Measurements from ENCODE around the gene LTBP1. TPM values are rescaled to one million over a fixed set of nuclear protein-coding genes. Genes with fewer than 3 reads are reported as not detected.
A peak's percentile ranks its signal among the peaks of the same experiment; 100 is the strongest.
"Not testable (repeated sequence)": the region's sequence is repeated elsewhere in the genome, so short reads cannot be mapped to it uniquely, and the experiment has no call there.

The LTBP1 gene
- total RNA-seq, 1 donor from 2014 or later = 111 TPM

GRCh38 chr2:33384599-33384961 lies 437.8 kb downstream of the LTBP1 start:
- peak; percentile 47 for DNase-seq

DNA sequence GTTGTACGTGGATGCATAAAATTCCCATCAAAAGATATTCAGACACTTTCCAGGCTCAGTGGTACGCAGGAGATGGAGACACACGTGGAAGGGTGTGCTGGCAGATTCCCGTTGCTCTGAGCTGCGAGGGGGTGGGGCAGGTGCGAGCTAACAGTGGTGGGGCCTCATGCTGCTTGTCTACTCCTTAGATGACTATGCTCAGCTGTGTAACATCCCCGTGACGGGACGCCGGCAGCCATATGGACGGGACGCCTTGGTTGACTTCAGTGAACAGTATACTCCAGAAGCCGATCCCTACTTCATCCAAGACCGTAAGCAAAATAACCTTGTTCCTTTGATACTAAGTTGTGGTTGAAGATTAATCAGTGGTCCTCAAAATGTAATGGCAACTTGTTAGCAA lies 442.2 kb downstream of the LTBP1 start:
- no peak for DNase-seq

DNA sequence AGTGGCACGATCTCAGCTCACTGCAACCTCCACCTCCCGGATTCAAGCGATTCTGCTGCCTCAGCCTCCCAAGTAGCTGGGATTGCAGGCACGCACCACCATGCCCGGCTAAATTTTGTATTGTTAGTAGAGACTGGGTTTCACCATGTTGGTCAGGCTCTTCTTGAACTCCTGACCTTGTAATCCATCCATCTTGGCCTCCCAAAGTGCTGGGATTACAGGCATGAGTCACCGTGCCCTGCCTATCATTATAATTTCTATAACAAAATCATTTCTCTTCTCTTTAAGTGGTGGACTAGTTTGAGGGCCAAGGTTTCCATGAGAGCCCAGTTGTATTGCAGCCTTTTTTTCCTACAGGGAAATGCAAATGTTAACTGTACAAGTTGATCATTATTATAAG lies 442.9 kb downstream of the LTBP1 start:
- DNase-seq = not testable (repeated sequence)

- DNase-seq = peak; percentile 74
Observed at GRCh38 chr2:33391529-33392255, 444.9 kb downstream of the LTBP1 start.

DNA sequence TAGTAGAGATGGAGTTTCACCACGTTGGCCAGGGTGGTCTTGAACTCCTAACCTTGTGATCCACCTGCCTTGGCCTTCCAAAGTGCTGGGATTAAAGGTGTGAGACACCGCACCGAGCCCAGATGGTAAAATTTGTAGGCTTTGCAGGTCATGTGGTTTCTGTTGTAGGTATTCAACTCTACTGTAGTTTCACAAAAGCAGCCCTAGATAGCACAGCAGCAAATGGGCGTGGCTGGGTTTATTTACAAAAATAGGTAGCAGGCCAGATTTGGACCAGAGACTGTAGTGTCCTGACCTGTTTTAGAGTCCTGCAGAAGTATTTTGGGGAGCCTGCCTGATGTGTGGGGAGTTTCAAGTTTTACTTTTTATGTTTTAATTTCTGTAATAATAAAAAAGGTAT lies 445.6 kb downstream of the LTBP1 start:
- DNase-seq = no peak

DNA sequence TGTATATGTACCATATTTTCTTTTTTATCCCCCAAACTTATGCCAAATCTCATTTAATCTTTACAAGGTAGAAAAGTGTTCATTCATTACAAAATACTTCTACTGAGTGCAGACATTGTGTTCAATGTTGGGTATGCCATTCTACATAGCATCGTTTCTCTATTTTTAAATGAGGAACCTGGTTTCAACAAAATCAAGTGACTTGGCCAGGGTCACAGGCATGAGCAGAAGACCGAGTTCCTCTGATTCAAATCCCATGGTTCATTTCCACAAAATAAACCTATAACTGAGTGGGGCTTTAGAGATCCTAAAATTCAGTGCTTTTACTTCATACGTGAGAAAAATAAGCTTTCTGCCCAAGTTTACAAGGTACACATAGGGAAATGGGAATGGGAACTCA lies 448.3 kb downstream of the LTBP1 start:
- no peak for DNase-seq

- DNase-seq = no peak
Observed at GRCh38 chr2:33395655-33396249, 449.0 kb downstream of the LTBP1 start.

DNA sequence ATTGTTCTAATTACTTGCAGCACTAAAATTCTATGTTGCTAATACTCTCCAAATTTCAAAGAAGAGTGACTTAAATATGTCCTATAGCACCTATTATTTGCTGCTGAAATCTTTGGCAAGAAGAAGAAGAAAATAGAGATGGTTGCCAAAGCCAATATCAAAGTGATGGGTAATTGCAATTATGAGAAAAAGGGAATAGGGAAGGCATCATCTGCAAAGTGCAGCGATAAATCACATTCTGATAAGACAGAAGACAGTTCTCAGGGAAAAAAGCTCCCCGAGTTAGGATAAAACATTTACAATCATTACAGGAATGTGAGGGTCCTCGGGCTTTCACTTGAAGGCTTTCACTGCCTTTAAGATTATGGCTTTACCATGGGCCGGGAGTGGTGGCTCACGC lies 457.6 kb downstream of the LTBP1 start:
- DNase-seq = no peak

DNA sequence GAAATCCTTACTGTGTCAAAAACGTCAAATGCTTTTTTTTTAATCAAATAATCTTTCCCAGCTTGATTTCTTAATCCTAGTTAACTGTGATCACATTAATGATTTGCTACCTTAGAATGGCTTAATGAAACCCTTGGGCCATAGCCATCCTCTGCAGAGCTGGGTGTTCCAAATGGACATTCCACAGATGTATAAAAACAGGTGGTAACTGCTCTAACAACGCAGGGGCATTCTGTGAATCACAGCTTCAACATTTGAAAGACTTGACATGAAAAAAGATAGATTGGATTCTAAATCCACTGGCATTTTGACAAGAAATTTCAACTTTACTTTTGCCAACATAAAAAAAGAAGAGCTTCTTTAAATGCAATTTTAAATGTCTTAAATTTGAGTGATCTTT lies 459.9 kb downstream of the LTBP1 start:
- no peak for DNase-seq

DNA sequence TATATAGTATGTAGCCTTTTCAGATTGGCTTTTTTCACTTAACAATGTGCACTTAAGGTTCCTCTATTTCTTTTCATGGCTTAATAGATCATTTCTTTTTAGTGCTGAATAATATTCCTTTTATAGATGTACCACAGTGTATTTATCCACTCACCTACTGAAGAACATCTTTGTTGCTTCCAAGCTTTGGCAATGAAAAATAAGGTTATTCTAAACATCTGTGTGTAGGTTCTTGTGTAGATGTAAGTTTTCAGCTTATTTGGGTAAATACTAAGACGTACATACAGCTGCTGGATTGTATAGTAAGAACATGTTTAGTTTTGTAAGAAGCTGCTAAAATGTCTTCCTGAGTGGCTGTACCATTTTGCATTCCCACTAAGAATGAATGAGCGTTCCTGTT lies 461.4 kb downstream of the LTBP1 start:
- DNase-seq = no peak

GRCh38 chr2:33409417-33409955 lies 462.7 kb downstream of the LTBP1 start:
- DNase-seq = no peak

DNA sequence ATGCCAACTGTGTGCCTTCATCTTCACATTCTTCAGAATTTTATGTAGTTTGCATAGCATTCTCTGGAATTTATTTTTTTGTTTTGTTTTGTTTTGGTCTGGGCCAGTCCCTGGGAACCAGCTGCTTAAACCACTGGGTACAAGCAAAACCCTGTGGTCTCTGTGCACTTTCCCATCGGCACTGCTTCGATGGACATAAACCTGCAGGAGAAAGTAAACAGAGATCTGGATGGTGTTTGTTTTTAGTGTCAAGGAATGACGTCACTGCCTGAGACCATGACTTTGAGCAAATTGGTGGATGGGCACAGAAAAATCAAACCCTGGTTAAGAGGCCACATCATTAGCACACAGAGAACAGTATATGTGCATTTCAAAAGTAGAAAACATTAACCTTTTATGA lies 465.0 kb downstream of the LTBP1 start:
- DNase-seq = no peak

DNA sequence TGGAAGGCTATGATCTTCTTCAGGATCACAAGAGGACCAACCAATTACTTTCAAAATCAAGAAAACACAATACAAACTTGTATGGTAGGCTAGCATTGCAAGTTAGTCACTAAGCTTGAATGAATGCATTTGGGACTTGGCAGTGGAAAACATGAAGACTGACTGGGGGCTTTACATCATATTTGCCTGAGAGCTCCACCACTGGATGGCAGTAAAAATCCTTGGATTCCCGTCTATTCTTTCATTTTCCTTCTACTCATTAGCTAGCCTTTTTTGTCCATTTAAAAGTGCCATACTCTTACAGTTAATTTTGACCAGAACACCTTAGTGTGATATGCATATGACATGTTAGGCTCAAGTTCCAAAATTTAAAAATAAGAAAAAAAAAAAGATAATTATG lies 466.2 kb downstream of the LTBP1 start:
- no peak for DNase-seq

GRCh38 chr2:33419581-33420200 lies 472.9 kb downstream of the LTBP1 start:
- no peak for DNase-seq

DNA sequence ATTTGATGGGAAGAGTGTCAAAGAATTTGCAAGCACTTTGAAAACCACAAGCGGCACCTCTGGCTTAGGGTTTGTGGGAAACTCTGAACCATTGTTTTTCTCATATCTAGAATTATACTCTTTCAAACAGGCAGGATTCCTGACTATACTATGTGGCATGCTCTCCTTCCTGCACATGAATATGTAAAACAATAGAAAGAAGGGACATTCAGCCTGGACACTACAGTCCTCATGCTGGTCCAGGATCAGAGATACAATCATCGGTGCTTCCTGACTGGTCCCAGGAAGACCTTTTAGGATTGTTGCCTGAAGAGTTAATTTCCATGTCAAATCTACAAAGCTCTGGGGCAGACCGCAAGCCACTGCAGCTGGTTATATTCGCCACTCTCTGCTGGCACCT lies 474.0 kb downstream of the LTBP1 start:
- DNase-seq = no peak

- no peak for DNase-seq
Observed at GRCh38 chr2:33421820-33422219, 475.1 kb downstream of the LTBP1 start.

DNA sequence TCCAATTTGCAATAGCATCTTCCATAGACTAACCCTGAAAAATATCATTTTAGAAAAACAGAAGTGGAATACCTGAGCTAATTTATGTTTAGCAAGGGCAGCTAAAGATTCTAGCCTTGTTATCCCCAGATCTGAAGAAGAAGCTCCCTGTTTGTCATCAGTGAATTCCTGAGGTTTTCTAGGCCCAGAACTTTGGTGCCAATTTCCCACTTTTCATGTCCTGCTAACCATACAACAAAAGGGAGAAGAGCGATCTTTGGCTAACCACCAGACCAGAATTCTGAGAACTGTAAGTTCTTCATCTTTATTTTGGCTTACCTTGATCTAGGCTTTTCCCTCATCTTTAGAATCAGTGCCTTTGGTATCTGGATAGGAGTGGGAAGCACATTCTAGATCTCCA lies 478.4 kb downstream of the LTBP1 start:
- DNase-seq = no peak

DNA sequence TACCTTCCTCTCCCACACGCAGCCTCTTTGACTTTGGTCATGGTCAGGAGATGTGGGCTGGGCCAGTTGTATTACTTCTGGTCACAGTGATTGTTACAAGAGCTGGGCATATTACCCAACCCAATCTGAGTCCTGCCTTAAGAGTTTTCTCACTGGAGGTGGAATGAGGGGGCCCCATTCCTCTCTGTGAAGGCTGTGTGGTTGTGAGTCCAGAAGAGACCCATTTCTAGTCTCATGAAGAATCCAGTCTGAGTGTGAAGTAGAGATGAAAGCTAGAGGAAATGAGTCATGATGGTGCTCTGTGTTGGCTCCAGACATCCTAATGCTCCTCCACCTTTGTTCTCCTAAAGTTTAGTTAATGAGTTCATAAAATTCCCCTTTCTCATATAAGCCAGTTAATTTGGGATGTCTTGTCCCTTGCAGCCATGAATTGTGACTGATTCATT lies 478.9 kb downstream of the LTBP1 start:
- no peak for DNase-seq

GRCh38 chr2:33426666-33427231 lies 480.0 kb downstream of the LTBP1 start:
- no peak for DNase-seq

GRCh38 chr2:33430077-33430476 lies 483.3 kb downstream of the LTBP1 start:
- no peak for DNase-seq

- DNase-seq = no peak
Observed at GRCh38 chr2:33430856-33431255, 484.1 kb downstream of the LTBP1 start.

GRCh38 chr2:33432871-33433270 lies 486.1 kb downstream of the LTBP1 start:
- no peak for DNase-seq

All from skin of body (tissue), 2 donors.